Dendritic cell treated with granulocyte-macrophage colony-stimulating factor and Interleukin-4, amounts not matched to agents 40 ng/mL and 50 ng/mL, for 4 days (primary cell): Measurements from ENCODE around the gene GRK3.

Experiments
- H3K27ac Mint-ChIP-seq: one replicate; pipeline ENCODE4 v1.8.0; 2022; ENCODE audit warnings: mild to moderate bottlenecking, mixed read lengths
- H3K27me3 Mint-ChIP-seq: one replicate; pipeline ENCODE4 v1.8.0; 2022; ENCODE audit warnings: mild to moderate bottlenecking, mixed read lengths
- H3K36me3 Mint-ChIP-seq: one replicate; pipeline ENCODE4 v1.8.0; 2022; ENCODE audit warnings: low read depth, mixed read lengths
- H3K4me1 Mint-ChIP-seq: one replicate; pipeline ENCODE4 v1.8.0; 2022; ENCODE audit warnings: low read depth, mixed read lengths
- H3K4me3 Mint-ChIP-seq: one replicate; pipeline ENCODE4 v1.8.0; 2022; ENCODE audit warnings: mild to moderate bottlenecking, moderate library complexity, mixed read lengths
- H3K9me3 Mint-ChIP-seq: one replicate; pipeline ENCODE4 v1.8.0; 2022; ENCODE audit warnings: mixed read lengths
- intact Hi-C: fragments of 100-400 bp; cut with micrococcal nuclease; formaldehyde crosslinking; loops from one replicate; pipeline ENCODE4 v1.15.0; 2022

The GRK3 gene

GRCh38 chr22:25655371-25655935 is 91.0 kb downstream of the GRK3 start:
- Mint-ChIP-seq H3K27ac (peak overlapping the region; percentile 20), H3K36me3 (peaks cover 26% of the 10 kb centered on the region), H3K27me3 (no peaks in the 10 kb centered on the region), H3K9me3 (no peaks in the 10 kb centered on the region), H3K4me3 (no peak overlapping the region), H3K4me1 (peaks cover 46% of the 10 kb centered on the region)
- intact Hi-C loops, result loop anchor here (10.0 kb wide), 1 partner anchor 111 kb away; no protein-coding TSS in a partner anchor

- Mint-ChIP-seq H3K36me3 (peaks cover 26% of the 10 kb centered on the region), H3K4me1 (peaks cover 51% of the 10 kb centered on the region), H3K9me3 (no peaks in the 10 kb centered on the region), H3K27me3 (no peaks in the 10 kb centered on the region), H3K4me3 (no peak overlapping the region), H3K27ac (peak overlapping the region; percentile 18)
- intact Hi-C loops, result loop anchor here (10.0 kb wide), 1 partner anchor 112 kb away; no protein-coding TSS in a partner anchor
These were observed 92.2 kb downstream of the GRK3 start for GRCh38 chr22:25656724-25657123.

- H3K36me3 Mint-ChIP-seq, result peaks cover 20% of the 10 kb centered on the region
- peak overlapping the region; percentile 66 for H3K27ac Mint-ChIP-seq
- H3K9me3 Mint-ChIP-seq, result no peaks in the 10 kb centered on the region
- H3K4me1 Mint-ChIP-seq, result peaks cover 46% of the 10 kb centered on the region
- intact Hi-C loops, result loop anchor here (10.0 kb wide), 1 partner anchor 114 kb away; no protein-coding TSS in a partner anchor
- no peaks in the 10 kb centered on the region for H3K27me3 Mint-ChIP-seq
- no peak overlapping the region for H3K4me3 Mint-ChIP-seq
These were observed 94.2 kb downstream of the GRK3 start for GRCh38 chr22:25658633-25659032.

- peak overlapping the region; percentile 66 for H3K27ac Mint-ChIP-seq
- intact Hi-C loops, result loop anchor here (10.0 kb wide), 1 partner anchor 115 kb away; no protein-coding TSS in a partner anchor
- no peaks in the 10 kb centered on the region for H3K9me3 Mint-ChIP-seq
- H3K4me1 Mint-ChIP-seq, result peaks cover 46% of the 10 kb centered on the region
- no peak overlapping the region for H3K4me3 Mint-ChIP-seq
- no peaks in the 10 kb centered on the region for H3K27me3 Mint-ChIP-seq
- peaks cover 23% of the 10 kb centered on the region for H3K36me3 Mint-ChIP-seq
These were observed 94.9 kb downstream of the GRK3 start for GRCh38 chr22:25659413-25659812.

- no peaks in the 10 kb centered on the region for H3K27me3 Mint-ChIP-seq
- H3K4me3 Mint-ChIP-seq, result no peak overlapping the region
- H3K4me1 Mint-ChIP-seq, result peaks cover 37% of the 10 kb centered on the region
- H3K9me3 Mint-ChIP-seq, result no peaks in the 10 kb centered on the region
- H3K27ac Mint-ChIP-seq, result no peak overlapping the region
- intact Hi-C loops, result no loop called here
- H3K36me3 Mint-ChIP-seq, result peaks cover 21% of the 10 kb centered on the region
These were observed 95.9 kb downstream of the GRK3 start for GRCh38 chr22:25660336-25660735.

- H3K27me3 Mint-ChIP-seq, result no peaks in the 10 kb centered on the region
- no peak overlapping the region for H3K27ac Mint-ChIP-seq
- peaks cover 19% of the 10 kb centered on the region for H3K36me3 Mint-ChIP-seq
- intact Hi-C loops, result no loop called here
- no peaks in the 10 kb centered on the region for H3K9me3 Mint-ChIP-seq
- H3K4me1 Mint-ChIP-seq, result peaks cover 31% of the 10 kb centered on the region
- H3K4me3 Mint-ChIP-seq, result no peak overlapping the region
These were observed 96.6 kb downstream of the GRK3 start for GRCh38 chr22:25661073-25661472.

- no peak overlapping the region for H3K27ac Mint-ChIP-seq
These were observed 99.2 kb downstream of the GRK3 start for GRCh38 chr22:25663654-25664053.

GRCh38 chr22:25666308-25666707 is 101.8 kb downstream of the GRK3 start:
- Mint-ChIP-seq H3K27me3 (no peaks in the 10 kb centered on the region), H3K9me3 (no peaks in the 10 kb centered on the region), H3K27ac (peak overlapping the region; percentile 69), H3K4me3 (peak overlapping the region; percentile 50), H3K36me3 (peaks cover 47% of the 10 kb centered on the region), H3K4me1 (peaks cover 36% of the 10 kb centered on the region)
- intact Hi-C loops, result no loop called here

More at GRCh38 chr22:25663654-25664053, 99.2 kb downstream of the GRK3 start:
- H3K36me3 Mint-ChIP-seq, result peaks cover 42% of the 10 kb centered on the region
- H3K4me3 Mint-ChIP-seq, result no peak overlapping the region
- no peaks in the 10 kb centered on the region for H3K9me3 Mint-ChIP-seq
- intact Hi-C loops, result no loop called here
- H3K4me1 Mint-ChIP-seq, result peaks cover 37% of the 10 kb centered on the region
- no peaks in the 10 kb centered on the region for H3K27me3 Mint-ChIP-seq

- H3K36me3 Mint-ChIP-seq, result peaks cover 57% of the 10 kb centered on the region
- H3K4me1 Mint-ChIP-seq, result peaks cover 36% of the 10 kb centered on the region
- H3K4me3 Mint-ChIP-seq, result no peak overlapping the region
- H3K27me3 Mint-ChIP-seq, result no peaks in the 10 kb centered on the region
- intact Hi-C loops, result no loop called here
- no peaks in the 10 kb centered on the region for H3K9me3 Mint-ChIP-seq
- H3K27ac Mint-ChIP-seq, result peak overlapping the region; percentile 91
These were observed 104.0 kb downstream of the GRK3 start for GRCh38 chr22:25668437-25668836.

- Mint-ChIP-seq H3K27me3 (no peaks in the 10 kb centered on the region), H3K27ac (peak overlapping the region; percentile 91), H3K4me3 (peak overlapping the region; percentile 20), H3K9me3 (no peaks in the 10 kb centered on the region), H3K36me3 (peaks cover 64% of the 10 kb centered on the region), H3K4me1 (peaks cover 36% of the 10 kb centered on the region)
- intact Hi-C loops, result no loop called here
These were observed 105.0 kb downstream of the GRK3 start for GRCh38 chr22:25669253-25670069.

- intact Hi-C loops, result no loop called here
These were observed 105.6 kb downstream of the GRK3 start for GRCh38 chr22:25670070-25670461.

GRCh38 chr22:25672289-25673084 is 108.0 kb downstream of the GRK3 start:
- H3K27ac Mint-ChIP-seq, result no peak overlapping the region
- no peak overlapping the region for H3K4me3 Mint-ChIP-seq
- H3K9me3 Mint-ChIP-seq, result no peaks in the 10 kb centered on the region
- peaks cover 46% of the 10 kb centered on the region for H3K4me1 Mint-ChIP-seq
- intact Hi-C loops, result no loop called here
- no peaks in the 10 kb centered on the region for H3K27me3 Mint-ChIP-seq
- H3K36me3 Mint-ChIP-seq, result peaks cover 63% of the 10 kb centered on the region

More at GRCh38 chr22:25670070-25670461, 105.6 kb downstream of the GRK3 start:
- H3K4me3 Mint-ChIP-seq, result no peak overlapping the region
- H3K36me3 Mint-ChIP-seq, result peaks cover 64% of the 10 kb centered on the region
- H3K4me1 Mint-ChIP-seq, result peaks cover 42% of the 10 kb centered on the region
- no peaks in the 10 kb centered on the region for H3K27me3 Mint-ChIP-seq
- H3K9me3 Mint-ChIP-seq, result no peaks in the 10 kb centered on the region
- H3K27ac Mint-ChIP-seq, result peak overlapping the region; percentile 91

GRCh38 chr22:25673713-25674112 is 109.2 kb downstream of the GRK3 start:
- Mint-ChIP-seq H3K27me3 (no peaks in the 10 kb centered on the region), H3K9me3 (no peaks in the 10 kb centered on the region), H3K36me3 (peaks cover 57% of the 10 kb centered on the region), H3K4me3 (no peak overlapping the region), H3K4me1 (peaks cover 36% of the 10 kb centered on the region), H3K27ac (peak overlapping the region; percentile 65)
- intact Hi-C loops, result no loop called here

GRCh38 chr22:25677631-25678030 is 113.2 kb downstream of the GRK3 start:
- Mint-ChIP-seq H3K27me3 (no peaks in the 10 kb centered on the region), H3K36me3 (peaks cover 75% of the 10 kb centered on the region), H3K4me3 (no peak overlapping the region), H3K9me3 (no peaks in the 10 kb centered on the region), H3K27ac (no peak overlapping the region), H3K4me1 (peaks cover 55% of the 10 kb centered on the region)
- intact Hi-C loops, result no loop called here
